HuH-7.5 (cell line): ENCODE data around the gene TRMT112.
"Not testable (repeated sequence)": the region's sequence is repeated elsewhere in the genome, so short reads cannot be mapped to it uniquely, and the experiment has no call there.

Experiments
- DNase-seq: peaks from one replicate; pipeline ENCODE4 v3.0.0; 2011; ENCODE audit warnings: low spot score

Gene TRMT112

DNA sequence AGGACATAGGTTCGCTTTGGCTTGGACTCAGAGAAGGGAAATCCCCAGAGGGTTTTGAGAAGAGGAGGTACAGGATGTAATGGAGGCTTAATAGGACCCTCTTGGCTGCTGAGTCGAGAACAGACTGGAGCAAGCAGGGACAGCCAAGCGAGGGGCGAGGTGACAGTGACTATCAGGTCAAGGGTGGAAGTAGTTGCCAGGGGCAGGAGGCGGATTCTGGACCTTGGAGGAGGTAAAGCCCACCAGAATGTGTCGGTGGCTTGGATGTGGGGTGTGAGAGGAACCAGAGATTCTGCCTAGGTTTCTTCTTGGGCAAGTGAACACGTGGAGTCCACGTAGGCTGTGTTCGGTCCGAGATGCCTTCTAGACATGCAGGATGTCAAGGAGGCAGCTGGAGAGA lies 4.4 kb downstream of the TRMT112 start:
- no peak for DNase-seq

- not testable (repeated sequence) for DNase-seq
Observed at GRCh38 chr11:64307795-64308194, 9.6 kb downstream of the TRMT112 start.

GRCh38 chr11:64306876-64307622 lies 10.3 kb downstream of the TRMT112 start:
- DNase-seq = no peak

DNA sequence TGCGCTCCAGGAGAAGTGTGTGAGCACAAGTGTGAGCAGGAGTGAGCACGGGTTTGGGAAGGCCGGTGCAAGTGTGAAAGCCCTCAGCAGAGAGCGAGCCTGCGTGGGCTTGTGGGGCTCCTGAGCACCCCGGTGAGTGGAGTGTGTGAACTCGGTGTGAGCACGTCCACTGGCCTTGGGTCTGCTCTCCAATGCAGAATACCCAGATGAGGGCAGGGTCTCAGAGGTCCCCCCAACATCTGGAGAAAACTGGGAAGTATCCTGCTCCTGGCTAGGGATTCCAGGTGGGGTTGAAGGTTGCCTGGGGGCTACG lies 10.8 kb downstream of the TRMT112 start:
- no peak for DNase-seq

DNA sequence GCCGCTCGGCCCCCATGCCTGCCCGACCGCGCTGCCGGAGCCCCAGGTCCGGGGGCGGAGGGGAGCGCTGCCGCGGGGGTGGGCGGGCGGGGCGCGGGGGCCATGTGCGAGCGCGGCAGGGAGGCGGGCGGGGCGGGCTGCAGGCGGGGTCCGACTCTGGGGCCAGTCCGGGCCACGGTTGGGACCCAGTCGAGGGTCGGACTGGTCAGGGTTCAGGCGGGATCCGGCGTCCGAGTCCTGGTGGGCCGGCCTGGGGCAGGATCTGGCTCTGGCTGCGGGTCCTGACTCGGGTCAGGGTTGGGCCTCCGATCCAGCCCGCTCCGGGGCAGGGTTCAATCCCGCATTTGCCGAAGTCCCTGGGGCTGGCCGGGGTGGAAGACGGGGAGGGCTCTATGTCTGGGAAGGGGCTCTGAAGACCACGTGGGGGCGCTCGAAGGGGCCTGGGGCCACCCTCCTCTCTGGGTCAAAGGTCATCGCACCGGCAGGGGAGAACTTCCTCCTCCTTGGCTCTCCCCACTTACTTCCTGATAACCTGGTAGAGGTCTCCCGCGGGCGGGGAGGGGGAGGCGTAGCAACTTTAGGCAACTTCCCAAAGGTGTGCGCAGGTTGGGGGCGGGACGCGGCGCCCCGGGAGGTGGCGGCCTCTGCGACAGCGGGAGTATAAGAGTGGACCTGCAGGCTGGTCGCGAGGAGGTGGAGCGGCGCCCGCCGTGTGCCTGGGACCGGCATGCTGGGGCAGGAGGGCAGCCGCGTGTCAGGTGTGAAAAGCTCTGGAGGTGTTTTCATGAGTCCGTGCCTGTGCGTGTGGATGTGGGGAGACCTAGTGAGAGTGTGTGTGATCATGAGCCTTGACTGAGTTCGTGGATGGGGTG lies 11.4 kb downstream of the TRMT112 start:
- peak; percentile 52 for DNase-seq

GRCh38 chr11:64305075-64305690 lies 12.2 kb downstream of the TRMT112 start, which contains the start of gene ESRRA:
TSS of gene ESRRA (plus strand) at chr11:64305524. CDS start at chr11:64307180, 1,656 bp downstream.
- peak; percentile 91 for DNase-seq

DNA sequence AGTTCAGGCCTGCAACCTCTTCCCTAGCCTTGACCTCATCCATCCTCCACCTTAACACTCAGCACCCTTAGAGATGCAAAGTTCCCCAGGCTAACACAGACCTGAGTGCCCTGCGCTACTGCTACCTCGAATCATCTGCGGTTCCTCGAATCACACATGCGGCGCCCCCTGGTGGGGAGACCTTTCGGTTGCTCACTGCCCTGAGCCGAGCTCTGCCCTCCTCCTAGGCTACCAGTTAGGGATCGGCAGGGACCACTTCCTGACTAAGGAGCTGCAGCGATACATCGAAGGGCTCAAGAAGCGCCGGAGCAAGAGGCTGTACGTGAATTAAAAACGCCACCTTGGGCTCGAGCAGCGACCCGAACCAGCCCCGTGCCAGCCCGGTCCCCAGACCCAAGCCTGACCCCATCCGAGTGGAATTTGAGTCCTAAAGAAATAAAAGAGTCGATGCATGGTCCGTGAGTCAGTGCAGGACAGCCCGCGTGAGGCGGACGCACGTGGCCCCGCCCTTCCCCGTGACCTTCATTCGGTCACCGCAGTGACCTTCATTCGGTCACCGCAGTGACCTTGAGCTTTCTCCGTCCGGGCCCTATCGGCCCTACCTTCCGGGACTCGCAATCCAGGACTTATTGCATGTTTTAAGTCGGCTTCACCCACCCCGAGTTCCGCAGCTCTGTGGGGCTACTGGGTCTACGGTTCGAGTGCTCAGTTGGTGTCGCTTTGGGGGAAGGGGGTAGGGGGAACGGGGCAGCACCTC lies 12.9 kb downstream of the TRMT112 start:
- peak; percentile 89 for DNase-seq

DNA sequence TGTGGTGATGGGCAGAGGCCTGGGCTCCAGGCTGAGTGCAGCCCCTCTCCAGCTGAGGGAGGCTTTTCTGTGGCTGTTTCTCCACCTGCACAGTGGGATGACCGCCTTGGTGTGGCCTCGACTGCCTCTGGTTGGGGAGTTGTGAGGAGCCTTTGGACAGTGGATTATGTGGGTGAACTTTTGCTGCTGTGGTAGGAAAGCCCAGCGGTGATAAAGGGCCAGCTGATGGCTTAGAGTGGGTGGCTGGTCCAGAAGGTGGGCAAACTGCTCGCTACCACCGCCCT lies 13.4 kb downstream of the TRMT112 start:
- no peak for DNase-seq

DNA sequence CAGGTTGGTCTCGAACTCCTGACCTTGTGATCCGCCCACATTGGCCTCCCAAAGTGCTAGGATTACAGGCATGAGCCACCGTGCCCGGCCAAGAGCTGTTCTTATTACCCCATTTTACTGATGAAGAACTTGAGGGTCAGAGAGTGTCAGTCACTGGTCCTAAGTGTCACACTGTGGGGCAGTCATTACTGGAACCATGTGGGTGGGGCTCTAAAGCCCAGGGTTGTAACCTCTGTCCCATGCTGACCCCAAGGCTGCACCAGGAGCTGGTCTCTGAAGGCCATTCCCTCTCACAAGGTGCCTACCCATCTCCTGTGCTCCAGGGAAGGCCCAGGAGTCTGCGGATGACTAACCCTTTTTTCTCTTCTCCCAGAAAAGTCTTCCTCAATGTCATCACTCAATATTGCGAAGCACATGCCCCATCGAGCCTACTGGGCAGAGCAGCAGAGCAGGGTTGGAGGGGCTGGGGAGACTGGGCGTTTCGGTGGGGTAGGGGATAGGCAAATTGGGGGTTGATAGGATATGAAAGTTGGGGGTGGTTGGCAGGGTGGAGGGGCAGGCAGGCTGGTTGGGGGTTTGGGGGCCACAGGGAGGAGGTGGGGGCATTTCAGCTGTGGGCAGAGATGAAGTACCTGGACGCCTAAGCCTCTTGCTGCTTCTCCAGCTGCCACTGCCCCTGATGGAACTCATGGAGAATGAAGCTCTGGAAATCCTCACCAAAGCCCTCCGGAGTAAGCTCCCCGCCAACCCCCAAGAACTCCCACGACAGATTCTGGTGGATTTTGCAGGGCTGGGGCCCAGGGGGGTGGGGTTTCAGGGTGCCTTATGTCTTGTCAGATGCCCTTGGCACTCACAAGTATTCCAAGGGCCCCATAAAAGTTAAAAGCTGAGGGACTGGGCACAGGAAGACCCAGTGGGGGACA lies 14.0 kb downstream of the TRMT112 start:
- DNase-seq = no peak

GRCh38 chr11:64299847-64300648 lies 17.3 kb downstream of the TRMT112 start, which contains the start of gene CATSPERZ:
TSS of gene CATSPERZ (plus strand) at chr11:64300358. CDS start at chr11:64300411, 53 bp downstream.
- no peak for DNase-seq

- DNase-seq = no peak
Observed at GRCh38 chr11:64298966-64299846, 18.2 kb downstream of the TRMT112 start.

GRCh38 chr11:64297699-64298358 lies 19.5 kb downstream of the TRMT112 start:
- DNase-seq = no peak

DNA sequence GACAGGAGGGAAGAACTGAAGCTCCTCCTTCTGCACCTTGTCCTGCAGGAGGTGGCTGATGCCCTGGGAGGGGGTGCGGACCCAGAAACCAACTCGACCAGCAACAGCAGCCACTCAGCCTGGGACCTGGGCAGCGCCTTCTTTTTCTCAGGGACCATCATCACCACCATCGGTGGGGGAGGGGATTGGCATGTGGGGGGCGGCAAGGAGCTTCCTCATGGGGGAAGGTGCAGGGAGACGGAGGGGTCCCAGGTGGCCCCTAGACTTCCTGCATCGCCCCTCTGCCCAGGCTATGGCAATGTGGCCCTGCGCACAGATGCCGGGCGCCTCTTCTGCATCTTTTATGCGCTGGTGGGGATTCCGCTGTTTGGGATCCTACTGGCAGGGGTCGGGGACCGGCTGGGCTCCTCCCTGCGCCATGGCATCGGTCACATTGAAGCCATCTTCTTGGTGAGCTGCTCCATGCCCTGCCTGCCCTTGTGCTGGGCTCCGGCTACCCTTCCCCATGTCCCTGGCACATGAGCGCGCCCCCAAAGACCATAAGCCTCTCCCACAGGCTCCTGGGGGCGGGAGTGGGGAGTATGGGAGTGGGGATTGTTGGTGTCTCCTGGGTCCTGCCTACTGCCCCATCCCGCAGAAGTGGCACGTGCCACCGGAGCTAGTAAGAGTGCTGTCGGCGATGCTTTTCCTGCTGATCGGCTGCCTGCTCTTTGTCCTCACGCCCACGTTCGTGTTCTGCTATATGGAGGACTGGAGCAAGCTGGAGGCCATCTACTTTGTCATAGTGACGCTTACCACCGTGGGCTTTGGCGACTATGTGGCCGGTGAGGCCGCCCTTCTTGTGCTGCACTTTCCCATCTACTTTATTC lies 20.3 kb downstream of the TRMT112 start:
- DNase-seq = no peak

GRCh38 chr11:64296236-64296635 lies 21.1 kb downstream of the TRMT112 start:
- no peak for DNase-seq

DNA sequence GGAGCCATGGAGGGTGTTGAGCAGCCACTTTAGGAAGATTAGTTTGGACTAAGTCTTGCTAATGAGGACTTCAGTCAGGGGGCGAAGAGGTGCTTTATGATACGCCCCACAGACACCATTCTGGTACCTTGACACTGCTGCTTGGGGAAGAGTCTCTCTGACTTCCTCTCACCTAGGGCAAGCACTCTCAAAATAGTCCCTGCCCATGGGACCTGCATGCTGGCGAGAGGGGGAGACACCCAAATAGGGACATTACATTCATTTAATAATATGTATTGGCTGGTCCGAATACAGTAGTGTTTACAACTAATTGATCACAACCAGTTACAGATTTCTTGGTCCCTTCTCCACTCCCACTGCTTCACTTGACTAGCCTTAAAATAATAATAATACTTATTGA lies 21.6 kb downstream of the TRMT112 start:
- DNase-seq = no peak

- DNase-seq = no peak
Observed at GRCh38 chr11:64294774-64295173, 22.6 kb downstream of the TRMT112 start.

GRCh38 chr11:64292460-64293254 lies 24.7 kb downstream of the TRMT112 start:
- no peak for DNase-seq
